Ovary (tissue), 9 donors: ENCODE results near the gene RADIL. TPM values are rescaled to one million over a fixed set of nuclear protein-coding genes. Genes with fewer than 3 reads are reported as not detected.
A peak's percentile ranks its signal among the peaks of the same experiment; 100 is the strongest.

Experiments
- DNase-seq, 5 donors: peaks; one replicate each; pipeline ENCODE4 v3.0.0-alpha.2; 2019 to 2020
- H3K27ac ChIP-seq, 2 donors: fragments of 200-600 bp; one replicate each; pipeline versions ENCODE4 v1.5.1 to v1.8.0; 2019 to 2022
- H3K27me3 ChIP-seq: fragments of 200-600 bp; one replicate; pipeline ENCODE4 v1.8.0; 2022
- H3K36me3 ChIP-seq: fragments of 200-600 bp; sonication (generic); one replicate; pipeline ENCODE4 v1.5.1; 2019
- H3K4me1 ChIP-seq: one replicate; pipeline ENCODE4 v1.8.1; 2013; ENCODE audit warnings: mild to moderate bottlenecking, moderate library complexity; ENCODE audit not compliant: insufficient read depth
- H3K4me3 ChIP-seq: fragments of 200-600 bp; sonication (generic); one replicate; pipeline ENCODE4 v1.5.1; 2017
- H3K9me3 ChIP-seq, 2 donors: fragments of 200-600 bp in 1 of 2; sonication (generic) in 1 of 2; one replicate each; pipeline versions ENCODE4 v1.5.1 to v1.8.1; 2013 to 2019; ENCODE audit warnings: mild to moderate bottlenecking in 1 of 2, moderate library complexity in 1 of 2
- CTCF ChIP-seq, 3 donors: fragments of 450-650 bp in 2 of 3; fragments of 200-600 bp in 1 of 3; IDR thresholded peaks; one replicate each; pipeline versions ENCODE4 v1.5.1 to v1.8.0; 2016 to 2022; ENCODE audit warnings: antibody characterized with exemption in 3 of 3, mild to moderate bottlenecking in 1 of 3
- EP300 ChIP-seq: sonication (generic); formaldehyde crosslinking; IDR thresholded peaks from one replicate; pipeline ENCODE4 v1.6.1; 2017; ENCODE audit warnings: antibody characterized with exemption
- POLR2A ChIP-seq: fragments of 450-650 bp; IDR thresholded peaks from one replicate; pipeline ENCODE4 v1.6.1; 2017; ENCODE audit warnings: antibody characterized with exemption, mild to moderate bottlenecking, moderate library complexity
- WGBS, 3 donors: extraction: QIAGEN DNeasy Blood & Tissue Kit in 1 of 3; methylation state at CpG; one replicate each; pipeline versions ENCODE4 v1.1.5 to v1.1.7; 2013 to 2017; 5-methylcytosine and 5-hydroxymethylcytosine counted together
- intact Hi-C, 4 donors: fragments of 100-400 bp; cut with DNase I; formaldehyde crosslinking; loops; one replicate each; pipeline versions ENCODE4 v1.11.0 to v1.15.1; 2022 to 2023
- polyA plus RNA-seq, 2 donors: library from polyadenylated mRNA; stranded (reverse); fragments of 200-250 nt in 1 of 2; fragments of 350-450 nt in 1 of 2; fragmentation: Illumina TruSeq in 1 of 2; extraction: RNeasy Lipid Tissue Mini Kit (QIAGEN cat#74804) in 1 of 2; gene quantifications; one replicate each; pipeline ENCODE4 v1.2.3, GENCODE V29; 2013 to 2014
- total RNA-seq, 7 donors: library from RNA; depleted of rRNA in 2 of 7; stranded (reverse); fragments of >200 nt in 2 of 7; fragmentation: NEBNext Ultra II Directional in 3 of 7; extraction: Animal tissue kit (Norgen Biotek cat#: 25700) in 3 of 7; gene quantifications; one replicate each; pipeline versions ENCODE4 v1.1.0 to v1.2.4, GENCODE V29; 2016 to 2023
- donor health status: DM: no; HTN: no; CAD: no; lungs with moderate emphysema.
- donor health status: DM: no; HTN: no; CAD: no.
- donor health status: Bipolar disorder and iron deficiency.
- donor health status: DM: yes; HTN: yes; CAD: no.
- donor health status: DM: no; HTN: no; CAD: no.
- donor health status: DM: yes; HTN: yes; CAD: no.

The RADIL gene
- total and polyA plus RNA-seq, 9 donors = 0.98 to 5.4 (median 2.4) TPM

DNA sequence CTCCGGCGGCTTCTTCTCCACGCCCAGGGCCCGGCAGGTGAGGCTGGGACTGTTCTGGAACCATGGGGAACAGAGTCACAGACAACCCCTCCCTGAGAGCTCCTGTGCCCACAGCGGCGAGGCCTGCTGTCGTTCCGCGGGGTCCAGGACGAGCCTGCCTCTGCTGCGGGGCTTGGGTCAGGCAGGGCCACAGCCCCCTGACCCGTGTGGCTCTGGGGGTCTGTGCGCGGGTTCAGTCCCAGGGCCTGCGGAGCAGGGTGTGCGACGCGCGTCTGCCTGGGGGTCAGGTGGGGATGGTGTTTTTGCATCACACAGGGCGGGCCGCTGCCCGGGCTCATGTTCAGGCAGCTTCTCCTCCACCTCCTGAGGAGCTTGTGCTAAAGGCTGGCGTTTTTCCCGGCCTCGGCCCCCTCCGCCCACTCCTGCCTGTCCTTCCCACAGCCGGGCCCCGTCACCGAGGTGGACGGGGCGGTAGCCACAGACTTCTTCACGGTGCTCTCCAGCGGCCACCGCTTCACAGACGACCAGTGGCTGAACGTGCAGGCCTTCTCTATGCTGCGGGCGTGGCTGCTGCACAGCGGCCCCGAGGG is 99.7 kb downstream of the RADIL start:
- DNase-seq = peak in 1 of 5 donors; percentile 41
- intact Hi-C loops = no loop called here
- H3K4me3 ChIP-seq = no peak overlapping the region
- H3K9me3 ChIP-seq = no peaks in the 10 kb centered on the region
- H3K27me3 ChIP-seq = no peaks in the 10 kb centered on the region
- TF ChIP-seq EP300 (no peak), CTCF (IDR thresholded peaks at IDR 0.05) (no peak), POLR2A (no peak)
- no peaks in the 10 kb centered on the region for H3K4me1 ChIP-seq
- no peak overlapping the region for H3K27ac ChIP-seq
- 67 to 73% (median 71%) methylated on average over 37 to 40 of the region's 40 CpGs for WGBS, 3 donors
- H3K36me3 ChIP-seq = no peaks in the 10 kb centered on the region

GRCh38 chr7:4783292-4783652 is 100.2 kb downstream of the RADIL start:
- intact Hi-C loops = no loop called here
- no peak overlapping the region for H3K27ac ChIP-seq
- WGBS, 3 donors = 83 to 88% (median 87%) methylated on average over 11 to 16 of the region's 16 CpGs
- H3K36me3 ChIP-seq = no peaks in the 10 kb centered on the region
- TF ChIP-seq CTCF (IDR thresholded peaks at IDR 0.05) (no peak), EP300 (no peak), POLR2A (no peak)
- no peak for DNase-seq
- no peaks in the 10 kb centered on the region for H3K27me3 ChIP-seq
- no peaks in the 10 kb centered on the region for H3K4me1 ChIP-seq
- no peak overlapping the region for H3K4me3 ChIP-seq
- H3K9me3 ChIP-seq = no peaks in the 10 kb centered on the region

GRCh38 chr7:4782333-4783291 is 100.9 kb downstream of the RADIL start:
- Histone ChIP-seq H3K9me3 (no peaks in the 10 kb centered on the region), H3K36me3 (no peaks in the 10 kb centered on the region), H3K4me3 (no peak overlapping the region), H3K4me1 (no peaks in the 10 kb centered on the region), H3K27ac (no peak overlapping the region), H3K27me3 (no peaks in the 10 kb centered on the region)
- WGBS, 3 donors = 91 to 94% (median 92%) methylated on average over 36 of the region's 36 CpGs
- no peak for DNase-seq
- TF ChIP-seq EP300 = no peak
- no peak for TF ChIP-seq POLR2A
- no peak for TF ChIP-seq CTCF (IDR thresholded peaks at IDR 0.05)
- intact Hi-C loops = no loop called here

DNA sequence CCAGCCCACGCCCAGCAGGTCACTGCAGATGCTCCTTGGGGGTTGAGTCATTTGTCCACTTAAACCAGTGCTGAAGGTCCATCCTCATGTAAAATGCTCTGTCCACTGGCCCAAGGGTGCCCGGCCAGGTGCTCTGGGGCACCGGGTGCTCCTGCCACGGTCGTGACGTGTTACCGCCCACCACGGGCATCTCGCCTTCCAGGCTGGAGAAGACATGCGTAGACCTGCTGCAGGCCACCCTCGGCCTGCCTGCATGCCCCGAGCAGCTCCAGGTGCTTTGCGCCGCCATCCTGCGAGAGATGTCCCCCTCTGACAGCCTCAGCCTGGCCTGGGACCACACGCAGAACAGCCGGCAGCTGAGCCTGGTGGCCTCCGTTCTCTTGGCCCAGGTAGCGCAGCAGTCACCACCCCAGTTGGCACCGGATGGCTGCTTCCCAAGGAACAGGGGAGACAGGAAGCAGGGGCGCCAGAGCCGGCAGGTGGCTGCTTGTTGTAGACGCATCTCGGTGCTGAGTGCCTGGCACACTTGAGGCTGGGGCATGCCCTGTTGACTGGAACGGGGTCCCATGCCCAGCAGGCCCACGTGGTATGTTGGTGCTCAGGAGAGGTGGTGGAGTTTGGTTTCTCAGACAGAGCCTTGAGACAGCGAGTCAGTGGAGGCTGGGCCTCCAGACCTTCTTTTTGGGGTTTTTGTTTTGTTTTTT is 102.0 kb downstream of the RADIL start:
- no peaks in the 10 kb centered on the region for H3K36me3 ChIP-seq

More for the DNA sequence above, 102.0 kb downstream of the RADIL start:
- Histone ChIP-seq H3K27me3 (no peaks in the 10 kb centered on the region), H3K4me3 (no peak overlapping the region), H3K9me3 (no peaks in the 10 kb centered on the region), H3K27ac (no peak overlapping the region), H3K4me1 (peaks cover 3% of the 10 kb centered on the region)
- TF ChIP-seq CTCF (IDR thresholded peaks at IDR 0.05) (no peak), EP300 (no peak), POLR2A (no peak)
- intact Hi-C loops = no loop called here
- WGBS, 3 donors = 90 to 92% (median 91%) methylated on average over 26 to 27 of the region's 27 CpGs
- peak in 1 of 5 donors; percentile 36 for DNase-seq
